IMR-90 (cell line): ENCODE data around the gene PARD3. TPM values are rescaled to one million over a fixed set of nuclear protein-coding genes. Genes with fewer than 3 reads are reported as not detected.

Experiments used
- ATAC-seq: fragments of 200-7000 bp; cut with Tn5 transposase; 2 replicates; pipeline ENCODE4 v1.9.1; 2020; ENCODE audit warnings: low read depth, mild to moderate bottlenecking, moderate library complexity
- BruUV-seq: library from RNA; stranded (reverse); fragments of 400-500 nt; replicated peaks from 2 replicates; lab custom pipeline; 2021; lab: Mats Ljungman, UMichigan
- CTCF ChIA-PET: fragments of 300-600 bp; formaldehyde crosslinking; extraction: SDS; loops from one replicate; lab custom pipeline; 2021; ENCODE audit warnings: antibody characterized with exemption; lab: Yijun Ruan, JAX
- POLR2A ChIA-PET: fragments of 300-600 bp; sonication (Branson Sonifier 250); formaldehyde crosslinking; loops from one replicate; lab custom pipeline; 2022; ENCODE audit warnings: antibody characterized with exemption; ENCODE audit not compliant: unreplicated experiment; lab: Charles Lee
- DNase-seq: peaks from one replicate; pipeline ENCODE4 v3.0.0; 2013
- H2AFZ ChIP-seq: replicated peaks from 2 replicates; pipeline ENCODE3; 2013; ENCODE audit warnings: low read length, mild to moderate bottlenecking; ENCODE audit not compliant: poor library complexity
- H2AK5ac ChIP-seq: 2 replicates; pipeline ENCODE4 v1.6.1; 2013; ENCODE audit warnings: low read depth, low read length, inconsistent platforms
- H2AK9ac ChIP-seq: replicated peaks from 2 replicates; pipeline ENCODE3; 2013; ENCODE audit warnings: mild to moderate bottlenecking, low read depth, low read length, moderate library complexity; ENCODE audit not compliant: poor library complexity
- H2BK120ac ChIP-seq: 2 replicates; pipeline ENCODE4 v1.6.1; 2013; ENCODE audit warnings: low read depth, low read length, inconsistent platforms
- H2BK15ac ChIP-seq: 3 replicates; pipeline ENCODE4 v1.6.1; 2013; ENCODE audit warnings: low read depth, low read length, inconsistent platforms
- H2BK20ac ChIP-seq: 2 replicates; pipeline ENCODE4 v1.6.1; 2013; ENCODE audit warnings: low read depth, mild to moderate bottlenecking, inconsistent platforms, low read length, moderate library complexity
- H2BK5ac ChIP-seq: 2 replicates; pipeline ENCODE4 v1.6.1; 2013; ENCODE audit warnings: mild to moderate bottlenecking, low read depth, low read length, inconsistent platforms; ENCODE audit not compliant: poor library complexity, severe bottlenecking
- H3K14ac ChIP-seq: replicated peaks from 2 replicates; pipeline ENCODE4 v1.6.1; 2013; ENCODE audit warnings: low read depth, low read length, inconsistent platforms
- H3K18ac ChIP-seq: 2 replicates; pipeline ENCODE4 v1.6.1; 2013; ENCODE audit warnings: low read depth, low read length, control low read depth
- H3K23ac ChIP-seq: 2 replicates; pipeline ENCODE4 v1.6.1; 2013; ENCODE audit warnings: low read depth, low read length, inconsistent platforms
- H3K27ac ChIP-seq: 2 replicates; pipeline ENCODE4 v1.5.1; 2013; ENCODE audit warnings: mild to moderate bottlenecking, control low read depth, low read length; ENCODE audit not compliant: insufficient read depth
- H3K27me3 ChIP-seq: 2 replicates; pipeline ENCODE4 v1.6.1; 2013; ENCODE audit warnings: low read length; ENCODE audit not compliant: control insufficient read depth, insufficient read depth
- H3K36me3 ChIP-seq: 2 replicates; pipeline ENCODE4 v1.6.1; 2013; ENCODE audit warnings: low read length, mixed read lengths; ENCODE audit not compliant: control insufficient read depth, insufficient read depth
- H3K4ac ChIP-seq: 2 replicates; pipeline ENCODE4 v1.6.1; 2013; ENCODE audit warnings: low read depth, low read length, inconsistent platforms
- H3K4me1 ChIP-seq: 2 replicates; pipeline ENCODE4 v1.6.1; 2013; ENCODE audit warnings: low read length, mixed read lengths; ENCODE audit not compliant: control insufficient read depth, insufficient read depth
- H3K4me2 ChIP-seq: 2 replicates; pipeline ENCODE4 v1.6.1; 2013; ENCODE audit warnings: low read depth, mild to moderate bottlenecking, control low read depth, low read length, moderate library complexity
- H3K4me3 ChIP-seq: 2 replicates; pipeline ENCODE4 v1.5.1; 2013; ENCODE audit warnings: low read depth, mild to moderate bottlenecking, control low read depth, low read length, moderate library complexity; ENCODE audit not compliant: insufficient read depth
- H3K56ac ChIP-seq: 2 replicates; pipeline ENCODE4 v1.6.1; 2013; ENCODE audit warnings: low read length, inconsistent platforms; ENCODE audit not compliant: insufficient read depth; ENCODE audit errors: extremely low read depth
- H3K79me1 ChIP-seq, 2 experiments: 2 replicates each; pipeline ENCODE4 v1.6.1; 2013; ENCODE audit warnings: low read length in 2 of 2, inconsistent platforms in 1 of 2, low read depth in 1 of 2
- H3K9ac ChIP-seq: 2 replicates; pipeline ENCODE4 v1.6.1; 2013; ENCODE audit warnings: low read depth, low read length, control low read depth
- H3K9me1 ChIP-seq: 2 replicates; pipeline ENCODE4 v1.6.1; 2013; ENCODE audit warnings: low read length, inconsistent platforms; ENCODE audit not compliant: insufficient read depth
- H3K9me3 ChIP-seq: 2 replicates; pipeline ENCODE4 v1.6.1; 2013; ENCODE audit warnings: low read length; ENCODE audit not compliant: control insufficient read depth, insufficient read depth
- H4K20me1 ChIP-seq: 2 replicates; pipeline ENCODE4 v1.6.1; 2013; ENCODE audit warnings: low read length, inconsistent platforms; ENCODE audit not compliant: insufficient read depth
- H4K5ac ChIP-seq: 2 replicates; pipeline ENCODE4 v1.6.1; 2013; ENCODE audit warnings: mild to moderate bottlenecking, low read depth, low read length, control low read depth
- H4K8ac ChIP-seq, 2 experiments: 2 replicates each; pipeline ENCODE4 v1.6.1; 2013; ENCODE audit warnings: low read depth in 2 of 2, low read length in 2 of 2, control low read depth in 1 of 2, inconsistent platforms in 1 of 2
- H4K91ac ChIP-seq: 2 replicates; pipeline ENCODE4 v1.6.1; 2013; ENCODE audit warnings: low read depth, low read length, inconsistent platforms; ENCODE audit not compliant: insufficient read depth
- MAFK ChIP-seq: IDR thresholded peaks from 2 replicates; pipeline ENCODE4 v1.6.1; 2012; ENCODE audit warnings: low read depth, low read length, improper control_type of control experiment
- NFE2L2 ChIP-seq: fragments of 150-350 bp; IDR thresholded peaks from 2 replicates; pipeline ENCODE4 v1.6.1; 2016; ENCODE audit warnings: low read depth, mild to moderate bottlenecking, low read length
- WGBS, 2 experiments: methylation state at CpG; one replicate each; pipeline versions ENCODE4 v1.1.5 to v1.1.7; 2013; ENCODE audit warnings: missing lambda C conversion rate in 2 of 2; ENCODE audit not compliant: insufficient read length in 1 of 2; ENCODE audit errors: extremely low coverage in 2 of 2; 5-methylcytosine and 5-hydroxymethylcytosine counted together
- dilution Hi-C: fragments of 300-500 bp; cut with HindIII; formaldehyde crosslinking; loops from one replicate; pipeline ENCODE4 v1.14.3; 2018; ENCODE audit warnings: low sequenced_read_pairs; ENCODE audit not compliant: unreplicated experiment
- in situ Hi-C: fragments of 300-500 bp; cut with MboI; formaldehyde crosslinking; loops from 3 replicates; pipeline ENCODE4 v1.14.3; 2019; ENCODE audit warnings: low sequenced_read_pairs, inconsistent platforms, mixed read lengths
- intact Hi-C: fragments of 100-400 bp; cut with micrococcal nuclease; formaldehyde crosslinking; loops from 2 replicates; pipeline ENCODE4 v1.10.0; 2022
- polyA plus RNA-seq, 3 experiments: library from polyadenylated mRNA; depleted of rRNA; stranded (reverse); fragments of >200 nt; gene quantifications; 2 replicates each; pipeline ENCODE4 v1.2.3, GENCODE V29; 2012; ENCODE audit warnings: low replicate concordance in 1 of 3
- total RNA-seq: library from RNA; depleted of rRNA; stranded (reverse); fragments of >200 nt; gene quantifications from 2 replicates; pipeline ENCODE4 v1.2.3, GENCODE V29; 2012

PARD3 gene
- total and polyA plus RNA-seq, 2 of the 4 experiments (the other 2 are of a cell fraction): 14.6 to 37.5 TPM

- H2BK5ac ChIP-seq: no peak overlapping the region
- H4K91ac ChIP-seq: no peak overlapping the region; the same call in 1 of the 2 replicates
- H3K18ac ChIP-seq: no peak overlapping the region
- H3K27ac ChIP-seq: no peak overlapping the region
- no peak overlapping the region for H3K4me2 ChIP-seq
- H3K9ac ChIP-seq: no peak overlapping the region
- H3K9me1 ChIP-seq: peaks cover 18% of the 10 kb centered on the region
- TF ChIP-seq NFE2L2 (no peak), MAFK (no peak)
- peaks cover 10 to 43% of the 10 kb centered on the region in 2 experiments for H3K79me1 ChIP-seq
- 98% methylated on average over 7 of the region's 13 CpGs; no CpG with 5 or more reads in 1 of the 2 experiments for WGBS, 2 experiments
- no peak overlapping the region for H4K8ac ChIP-seq
- no peak overlapping the region for H3K4me3 ChIP-seq
- DNase-seq (no peak), ATAC-seq (no peak)
- no TSS peak for BruUV-seq
- in situ Hi-C loops: no loop called here
- H2BK120ac ChIP-seq: no peak overlapping the region
- H3K14ac ChIP-seq: 0 out of 2 replicates have a peak overlapping the region, but pooled peaks have one; percentile 52
- intact Hi-C loops: no loop called here
- no peak overlapping the region; the same call in 1 of the 2 replicates for H3K23ac ChIP-seq
- H2AK5ac ChIP-seq: 0 out of 2 replicates have a peak overlapping the region, but pooled peaks have one; percentile 33
- H2BK20ac ChIP-seq: no peak overlapping the region
- no peaks in the 10 kb centered on the region for H3K9me3 ChIP-seq
- POLR2A ChIA-PET: no interaction called here
- H3K27me3 ChIP-seq: no peaks in the 10 kb centered on the region
- H2AFZ ChIP-seq: no peak overlapping the region
- H3K4me1 ChIP-seq: peaks cover 7% of the 10 kb centered on the region; the same call in 1 of the 2 replicates
- no peaks in the 10 kb centered on the region for H3K36me3 ChIP-seq
- no peak overlapping the region for H2BK15ac ChIP-seq
- CTCF ChIA-PET: interaction anchor here (1.2 kb wide), 1 partner anchor 34 kb away, joined by 4 read pairs; no protein-coding TSS in a partner anchor
- peaks cover 3% of the 10 kb centered on the region; the same call in 1 of the 2 replicates for H4K20me1 ChIP-seq
- no peak overlapping the region for H4K5ac ChIP-seq
- H3K56ac ChIP-seq: no peak overlapping the region
- no peak overlapping the region for H3K4ac ChIP-seq
- dilution Hi-C loops: no loop called here
- H2AK9ac ChIP-seq: no peak overlapping the region
Observed at GRCh38 chr10:34690383-34691049, 124.6 kb downstream of the PARD3 start.
